Neural crest cell (in vitro differentiated cells): ENCODE data around the gene FICD. TPM values are rescaled to one million over a fixed set of nuclear protein-coding genes. Genes with fewer than 3 reads are reported as not detected.
A peak's percentile ranks its signal among the peaks of the same experiment; 100 is the strongest.

Experiments
- DNase-seq: peaks from one replicate; pipeline ENCODE4 v3.0.0; 2021; ENCODE audit warnings: low read depth, mixed read lengths, low spot score
- H3K27ac Mint-ChIP-seq: one replicate; pipeline ENCODE4 v1.8.0; 2021; ENCODE audit warnings: mild to moderate bottlenecking, mixed read lengths; ENCODE audit not compliant: unreplicated experiment
- H3K27me3 Mint-ChIP-seq: 2 replicates; pipeline ENCODE4 v1.8.0; 2021; ENCODE audit warnings: low read depth, mild to moderate bottlenecking, mixed read lengths
- H3K36me3 Mint-ChIP-seq: 2 replicates; pipeline ENCODE4 v1.8.0; 2021; ENCODE audit warnings: low read depth, mild to moderate bottlenecking, mixed read lengths
- H3K4me1 Mint-ChIP-seq: 2 replicates; pipeline ENCODE4 v1.8.0; 2021; ENCODE audit warnings: mixed read lengths
- H3K4me3 Mint-ChIP-seq: one replicate; pipeline ENCODE4 v1.8.0; 2021; ENCODE audit warnings: mild to moderate bottlenecking, mixed read lengths
- H3K9me3 Mint-ChIP-seq: 2 replicates; pipeline ENCODE4 v1.8.0; 2021; ENCODE audit warnings: mixed read lengths
- CTCF ChIP-seq: fragments of 200-600 bp; sonication (generic); conservative IDR thresholded peaks from 2 replicates; pipeline ENCODE4 v1.5.0; 2021; ENCODE audit warnings: antibody characterized with exemption, mild to moderate bottlenecking
- long read RNA-seq: library from polyadenylated mRNA; unstranded; transcript quantifications from one replicate; pipeline ENCODE4 v2.0.0, GENCODE V29; 2020
- total RNA-seq: library from RNA; stranded (reverse); gene quantifications from 2 replicates; pipeline ENCODE4 v1.2.1, GENCODE V29; 2021

The FICD gene
- total RNA-seq = 2.9 and 3.4 TPM in 2 replicates
- long read RNA-seq, partial matches to known transcripts = 0 of 5 reads
- long read RNA-seq, other reads (novel, unspliced or antisense) = 3 of 5 reads

- H3K27ac Mint-ChIP-seq = peak within 1 kb of the TSS; percentile 71
- H3K27me3 Mint-ChIP-seq = peaks cover 19% of the 10 kb centered on the region
- TF ChIP-seq CTCF = no peak
- H3K4me3 Mint-ChIP-seq = peak within 1 kb of the TSS; percentile 96
- no peaks in the 10 kb centered on the region for H3K9me3 Mint-ChIP-seq
- H3K4me1 Mint-ChIP-seq = peaks cover 26% of the 10 kb centered on the region
- peak; percentile 99 for DNase-seq
- H3K36me3 Mint-ChIP-seq = peaks cover 8% of the 10 kb centered on the region
These were observed at the start of gene FICD for GRCh38 chr12:108514973-108515814. FICD (plus strand) TSS chr12:108515277; CDS start chr12:108516973, 1,696 bp downstream.

- TF ChIP-seq CTCF = no peak
- no peak overlapping the region for H3K27ac Mint-ChIP-seq
- no peaks in the 10 kb centered on the region for H3K4me1 Mint-ChIP-seq
- no peaks in the 10 kb centered on the region for H3K36me3 Mint-ChIP-seq
- H3K9me3 Mint-ChIP-seq = no peaks in the 10 kb centered on the region
- no peak overlapping the region for H3K4me3 Mint-ChIP-seq
- H3K27me3 Mint-ChIP-seq = peaks cover 67% of the 10 kb centered on the region
- DNase-seq = no peak
These were observed 49.7 kb upstream of the FICD start for GRCh38 chr12:108465417-108465816.

GRCh38 chr12:108468196-108468968 is 46.7 kb upstream of the FICD start:
- no peak overlapping the region for H3K27ac Mint-ChIP-seq
- TF ChIP-seq CTCF = no peak
- DNase-seq = peak; percentile 48
- no peak overlapping the region for H3K4me3 Mint-ChIP-seq
- H3K4me1 Mint-ChIP-seq = no peaks in the 10 kb centered on the region
- H3K36me3 Mint-ChIP-seq = no peaks in the 10 kb centered on the region
- H3K27me3 Mint-ChIP-seq = peaks cover 66% of the 10 kb centered on the region
- H3K9me3 Mint-ChIP-seq = no peaks in the 10 kb centered on the region

- H3K36me3 Mint-ChIP-seq = no peaks in the 10 kb centered on the region
- peak overlapping the region; percentile 58 for H3K27ac Mint-ChIP-seq
- H3K27me3 Mint-ChIP-seq = peaks cover 30% of the 10 kb centered on the region
- DNase-seq = no peak
- no peak for TF ChIP-seq CTCF
- no peak overlapping the region for H3K4me3 Mint-ChIP-seq
- no peaks in the 10 kb centered on the region for H3K9me3 Mint-ChIP-seq
- no peaks in the 10 kb centered on the region for H3K4me1 Mint-ChIP-seq
These were observed 41.5 kb upstream of the FICD start for GRCh38 chr12:108473400-108474055.

- TF ChIP-seq CTCF = no peak
- no peak for DNase-seq
- Mint-ChIP-seq H3K27ac (no peak overlapping the region), H3K27me3 (peaks cover 30% of the 10 kb centered on the region), H3K4me1 (no peaks in the 10 kb centered on the region), H3K36me3 (no peaks in the 10 kb centered on the region), H3K9me3 (no peaks in the 10 kb centered on the region), H3K4me3 (no peak overlapping the region)
These were observed 39.7 kb upstream of the FICD start for GRCh38 chr12:108475396-108475795.
